HepG2 (cell line): Measurements from ENCODE around the gene SNAP25. TPM values are rescaled to one million over a fixed set of nuclear protein-coding genes. Genes with fewer than 3 reads are reported as not detected.

ENCODE experiments used
- ATAC-seq: fragments of 200-7000 bp; cut with Tn5 transposase; 3 replicates; pipeline ENCODE4 v1.9.1; 2020; ENCODE audit warnings: mild to moderate bottlenecking, moderate library complexity
- BruUV-seq: library from RNA; stranded (reverse); fragments of 400-500 nt; replicated peaks from 2 replicates; lab custom pipeline; 2021; lab: Mats Ljungman, UMichigan
- CTCF ChIA-PET: fragments of 300-600 bp; formaldehyde crosslinking; extraction: SDS; loops from one replicate; lab custom pipeline; 2021; ENCODE audit warnings: low total read pairs, inconsistent platforms, low intra/inter-chr PET ratio; lab: Yijun Ruan, JAX
- POLR2A ChIA-PET: fragments of 350-600 bp; sonication (Branson Sonifier 250); formaldehyde crosslinking; loops from one replicate; lab custom pipeline; 2020; ENCODE audit warnings: antibody characterized with exemption, inconsistent platforms; lab: Yijun Ruan, JAX
- DNase-seq: peaks from one replicate; pipeline ENCODE4 v3.0.0-alpha.2; 2015; ENCODE audit warnings: low spot score
- FAIRE-seq: peaks from 3 replicates; lab custom pipeline; 2011; peaks lifted over from hg19 to GRCh38; lab: Jason Lieb, UNC
- H2AFZ ChIP-seq: one replicate; pipeline ENCODE4 v1.6.1; 2011; ENCODE audit warnings: low read length, inconsistent platforms
- H3K27ac ChIP-seq: fragments of 300-600 bp; 3 replicates; pipeline ENCODE4 v1.8.0; 2011; ENCODE audit warnings: mixed run types, mild to moderate bottlenecking, mixed read lengths, low read length, inconsistent platforms; ENCODE audit not compliant: insufficient read depth; ENCODE audit errors: extremely low read length
- H3K27me3 ChIP-seq, 2 experiments: fragments of 200-600 bp in 1 of 2; 2 replicates in 1 of 2; 3 replicates in 1 of 2; pipeline versions ENCODE4 v1.6.0 to v1.8.0; 2011; ENCODE audit warnings: low read length in 2 of 2, mild to moderate bottlenecking in 2 of 2, moderate library complexity in 2 of 2, inconsistent platforms in 1 of 2; ENCODE audit not compliant: insufficient read depth in 2 of 2, control insufficient read depth in 1 of 2
- H3K36me3 ChIP-seq, 2 experiments: fragments of 200-600 bp in 1 of 2; replicated peaks in 1 of 2; 2 replicates in 1 of 2; 3 replicates in 1 of 2; pipeline versions ENCODE4 v1.5.1 to v1.8.0; 2011; ENCODE audit warnings: low read length in 2 of 2, inconsistent platforms in 1 of 2; ENCODE audit not compliant: insufficient read depth in 2 of 2, control insufficient read depth in 1 of 2
- H3K4me1 ChIP-seq: 2 replicates; pipeline ENCODE4 v1.5.1; 2012; ENCODE audit warnings: low read length, inconsistent platforms; ENCODE audit not compliant: insufficient read depth
- H3K4me2 ChIP-seq: 2 replicates; pipeline ENCODE4 v1.6.0; 2011; ENCODE audit warnings: low read depth, low read length, inconsistent platforms
- H3K4me3 ChIP-seq, 3 experiments: fragments of 200-600 bp in 1 of 3; sonication (generic), shearing (Covaris generic) in 1 of 3; replicated peaks in 1 of 3; 2 replicates each; pipeline ENCODE4 v1.5.1; 2011 to 2016; ENCODE audit warnings: low read length in 3 of 3, inconsistent platforms in 2 of 3, low read depth in 2 of 3, mild to moderate bottlenecking in 2 of 3, control low read depth in 1 of 3, mixed read lengths in 1 of 3; ENCODE audit not compliant: insufficient read depth in 1 of 3
- H3K79me2 ChIP-seq: one replicate; pipeline ENCODE4 v1.6.1; 2011; ENCODE audit warnings: low read length, inconsistent platforms; ENCODE audit not compliant: insufficient read depth
- H3K9ac ChIP-seq: 2 replicates; pipeline ENCODE4 v1.6.0; 2011; ENCODE audit warnings: mild to moderate bottlenecking, low read depth, low read length, inconsistent platforms; ENCODE audit not compliant: insufficient read depth
- H3K9me3 ChIP-seq: 2 replicates; pipeline ENCODE4 v1.5.1; 2012; ENCODE audit warnings: mild to moderate bottlenecking, low read length
- H4K20me1 ChIP-seq: 2 replicates; pipeline ENCODE4 v1.6.0; 2011; ENCODE audit warnings: inconsistent platforms, mild to moderate bottlenecking, low read length, moderate library complexity; ENCODE audit not compliant: insufficient read depth
- ARID5B ChIP-seq: IDR thresholded peaks from 2 replicates; pipeline ENCODE4 v1.4.0; 2020; ENCODE audit warnings: mild to moderate bottlenecking, missing genetic modification reagents
- BCL6 ChIP-seq: IDR thresholded peaks from 2 replicates; pipeline ENCODE4 v1.6.1; 2016; ENCODE audit warnings: missing genetic modification reagents, missing compliant biosample characterization
- HNF4A ChIP-seq: sonication (generic); formaldehyde crosslinking; IDR thresholded peaks from 2 replicates; pipeline ENCODE4 v1.4.0; 2020; ENCODE audit warnings: missing genetic modification reagents
- HNRNPL ChIP-seq: fragments of 200-400 bp; formaldehyde crosslinking; IDR thresholded peaks from 2 replicates; pipeline ENCODE4 v1.6.1; 2017; ENCODE audit warnings: mild to moderate bottlenecking, low read depth, low read length
- NFIC ChIP-seq: IDR thresholded peaks from 2 replicates; pipeline ENCODE4 v1.6.1; 2012; ENCODE audit warnings: mild to moderate bottlenecking, low read length, inconsistent platforms
- PAXIP1 ChIP-seq: sonication (generic); formaldehyde crosslinking; conservative IDR thresholded peaks from 2 replicates; pipeline ENCODE4 v1.4.0; 2020; ENCODE audit warnings: mild to moderate bottlenecking, missing genetic modification reagents, moderate library complexity
- SIX1 ChIP-seq: sonication (generic); formaldehyde crosslinking; IDR thresholded peaks from 2 replicates; pipeline ENCODE4 v1.4.0; 2020; ENCODE audit warnings: missing genetic modification reagents, borderline replicate concordance
- TBX3 ChIP-seq: fragments of 450-650 bp; IDR thresholded peaks from 2 replicates; pipeline ENCODE4 v1.6.1; 2017; ENCODE audit warnings: antibody characterized with exemption, mild to moderate bottlenecking, inconsistent platforms, borderline replicate concordance
- ZNF646 ChIP-seq: sonication (generic); formaldehyde crosslinking; IDR thresholded peaks from 2 replicates; pipeline ENCODE4 v1.9.0; 2021; ENCODE audit warnings: mild to moderate bottlenecking, missing genetic modification reagents
- WGBS: methylation state at CpG from one replicate; pipeline ENCODE4 v1.1.6; 2017; ENCODE audit warnings: low lambda C conversion rate; 5-methylcytosine and 5-hydroxymethylcytosine counted together
- in situ Hi-C: cut with HindIII; loops from 2 replicates; pipeline ENCODE4 v1.10.0; 2017; ENCODE audit warnings: low pct_unique_long_range_greater_than_20kb; ENCODE audit not compliant: extremely low pct_ligation_motif_present
- intact Hi-C: fragments of 100-400 bp; cut with micrococcal nuclease; formaldehyde crosslinking; loops from one replicate; pipeline ENCODE4 v1.10.0; 2022; ENCODE audit not compliant: unreplicated experiment
- polyA plus RNA-seq, 8 experiments: library from polyadenylated mRNA; depleted of rRNA in 3 of 8; stranded (reverse) in 7 of 8; unstranded in 1 of 8; fragments of >200 nt; fragmentation: Illumina TruSeq in 4 of 8; extraction: Trizol in 4 of 8; gene quantifications; 2 replicates each; pipeline versions ENCODE4 v1.2.1 to v1.2.3, GENCODE V29; 2011 to 2016; ENCODE audit warnings: low read depth in 4 of 8, missing spikeins in 1 of 8, mixed read lengths in 1 of 8; ENCODE audit not compliant: insufficient read depth in 1 of 8
- total RNA-seq, 5 experiments: library from RNA; depleted of rRNA; stranded (reverse); fragments of >200 nt; fragmentation: Illumina TruSeq; extraction: Trizol; gene quantifications; 2 replicates each; pipeline ENCODE4 v1.2.3, GENCODE V29; 2016; ENCODE audit warnings: low read depth in 1 of 5

SNAP25 gene
- total and polyA plus RNA-seq, 2 of the 13 experiments (the other 11 are each of a cell fraction or from before 2014, with no cell fraction given): not detected

DNA sequence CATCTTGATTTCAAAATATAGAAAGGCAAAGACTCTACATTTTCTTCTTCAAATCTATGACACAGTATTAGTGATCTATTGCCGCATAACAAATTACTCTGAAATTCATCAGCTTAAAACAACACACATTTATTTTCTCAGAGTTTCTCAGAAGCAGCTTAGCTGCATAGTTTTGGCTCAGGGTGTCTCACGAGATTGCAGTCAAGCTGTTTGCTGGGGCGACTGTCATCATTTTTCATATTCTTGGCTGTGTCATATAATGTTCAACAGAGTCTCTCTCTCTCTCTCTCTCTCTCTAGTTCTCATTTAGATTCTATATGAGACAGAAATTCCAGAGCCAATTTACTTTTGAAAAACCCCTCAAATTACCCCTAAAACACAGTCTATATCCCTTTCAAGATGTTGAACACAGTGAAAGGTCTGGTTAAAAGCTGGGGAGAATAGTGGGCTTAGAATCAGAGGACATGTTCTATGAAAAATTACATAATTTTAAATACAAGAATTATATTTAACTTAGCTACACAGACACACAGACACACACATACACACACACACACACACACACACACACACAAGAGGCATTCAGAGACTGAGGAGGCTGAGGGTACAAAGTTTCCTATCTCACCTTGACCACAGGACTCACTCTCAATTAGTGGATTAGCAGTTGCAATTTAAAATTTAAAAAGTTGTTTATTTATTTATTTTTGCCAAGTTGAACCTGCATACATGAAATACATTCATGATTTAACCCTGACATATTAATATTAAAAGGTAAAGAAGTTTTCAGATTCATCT lies 128.7 kb downstream of the SNAP25 start:
- no peak overlapping the region for H3K9ac ChIP-seq
- H3K4me3 ChIP-seq: no peak overlapping the region
- ATAC-seq (no peak), FAIRE-seq (no peak), DNase-seq (no peak)
- no peaks in the 10 kb centered on the region for H4K20me1 ChIP-seq
- CTCF ChIA-PET: no interaction called here
- H3K27ac ChIP-seq: peak overlapping the region; percentile 30
- POLR2A ChIA-PET: interaction anchor here (0.9 to 2.7 kb wide), 2 partner anchors 16 to 87 kb away, joined by 3 to 16 read pairs; partner anchors contain the start of genes MKKS and SLX4IP
- BruUV-seq: no TSS peak
- in situ Hi-C loops (no loop called here), intact Hi-C loops (no loop called here)
- peaks cover 52% of the 10 kb centered on the region for H3K4me1 ChIP-seq
- no peaks in the 10 kb centered on the region for H3K9me3 ChIP-seq
- H3K4me2 ChIP-seq: no peak overlapping the region
- H3K27me3 ChIP-seq: no peaks in the 10 kb centered on the region
- no peak overlapping the region for H2AFZ ChIP-seq
- H3K36me3 ChIP-seq: no peaks in the 10 kb centered on the region
- WGBS: 96% methylated on average over 3 of the region's 3 CpGs
- H3K79me2 ChIP-seq: no peaks in the 10 kb centered on the region
- peak; percentile 88 for TF ChIP-seq ZNF646 (CRISPR knock-in tag)
- peak; percentile 24; the same call in 1 of the 2 replicates for TF ChIP-seq NFIC
- TF ChIP-seq PAXIP1: peak; percentile 50
- TF ChIP-seq ARID5B (CRISPR knock-in tag): 0 out of 2 replicates have a peak, but pooled peaks have one; percentile 11
- no peak for TF ChIP-seq HNRNPL
- TF ChIP-seq HNF4A: peak; percentile 47; the same call in 1 of the 2 replicates
- no peak for TF ChIP-seq BCL6 (CRISPR knock-in tag)
- TF ChIP-seq SIX1 (CRISPR knock-in tag): no peak
- TF ChIP-seq TBX3: 0 out of 2 replicates have a peak, but pooled peaks have one; percentile 14
